GM23338 (cell line): ENCODE measurements around the gene EDEM1. TPM values are rescaled to one million over a fixed set of nuclear protein-coding genes. Genes with fewer than 3 reads are reported as not detected.

Experiments
- ATAC-seq: fragments of 200-7000 bp; cut with Tn5 transposase; 3 replicates; pipeline ENCODE4 v1.9.1; 2020
- DNase-seq: peaks from one replicate; pipeline ENCODE4 v3.0.0-alpha.2; 2015; ENCODE audit warnings: low spot score
- H2AFZ ChIP-seq: fragments of 200-600 bp; sonication (generic); 2 replicates; pipeline ENCODE4 v1.8.0; 2016; ENCODE audit warnings: antibody characterized with exemption, mild to moderate bottlenecking, moderate library complexity
- H3F3A ChIP-seq: fragments of 200-600 bp; sonication (generic); replicated peaks from 2 replicates; pipeline ENCODE4 v1.8.0; 2017; ENCODE audit warnings: antibody characterized with exemption, mixed run types, low read depth
- H3K27ac ChIP-seq: fragments of 200-600 bp; sonication (generic); 2 replicates; pipeline ENCODE4 v1.6.1; 2016; ENCODE audit warnings: low read depth
- H3K27me3 ChIP-seq: fragments of 200-600 bp; sonication (generic); 2 replicates; pipeline ENCODE4 v1.8.0; 2016; ENCODE audit warnings: mild to moderate bottlenecking, mixed run types, moderate library complexity; ENCODE audit not compliant: insufficient read depth
- H3K36me3 ChIP-seq: fragments of 200-600 bp; sonication (generic); 2 replicates; pipeline ENCODE4 v1.8.0; 2016; ENCODE audit warnings: mild to moderate bottlenecking; ENCODE audit not compliant: insufficient read depth
- H3K4me1 ChIP-seq: fragments of 200-600 bp; sonication (generic); 2 replicates; pipeline ENCODE4 v1.8.0; 2016; ENCODE audit warnings: mild to moderate bottlenecking, moderate library complexity; ENCODE audit not compliant: insufficient read depth
- H3K4me2 ChIP-seq: fragments of 200-600 bp; sonication (generic); 2 replicates; pipeline ENCODE4 v1.7.1; 2017; ENCODE audit warnings: mixed run types
- H3K4me3 ChIP-seq: fragments of 200-600 bp; sonication (generic); 2 replicates; pipeline ENCODE4 v1.6.1; 2016; ENCODE audit warnings: mixed run types
- H3K79me2 ChIP-seq: fragments of 200-600 bp; sonication (generic); replicated peaks from 2 replicates; pipeline ENCODE4 v1.8.0; 2017; ENCODE audit warnings: mild to moderate bottlenecking; ENCODE audit not compliant: insufficient read depth
- H3K9me2 ChIP-seq: fragments of 200-600 bp; sonication (generic); 2 replicates; pipeline ENCODE4 v1.8.0; 2017; ENCODE audit not compliant: insufficient read depth
- H4K20me1 ChIP-seq: fragments of 200-600 bp; sonication (generic); replicated peaks from 2 replicates; pipeline ENCODE4 v1.8.0; 2017; ENCODE audit warnings: mild to moderate bottlenecking; ENCODE audit not compliant: insufficient read depth
- H3K27ac Mint-ChIP-seq: 2 replicates; pipeline ENCODE4 v1.8.0; 2020; ENCODE audit warnings: inconsistent platforms, mild to moderate bottlenecking, moderate library complexity, mixed read lengths
- H3K27me3 Mint-ChIP-seq: 3 replicates; pipeline ENCODE4 v1.8.0; 2022; ENCODE audit warnings: low read depth, mild to moderate bottlenecking, moderate library complexity, mixed read lengths, inconsistent platforms; ENCODE audit not compliant: insufficient read depth, poor library complexity
- H3K36me3 Mint-ChIP-seq: 3 replicates; pipeline ENCODE4 v1.8.0; 2021; ENCODE audit warnings: low read depth, mild to moderate bottlenecking, inconsistent platforms, moderate library complexity, mixed read lengths
- H3K4me1 Mint-ChIP-seq: 3 replicates; pipeline ENCODE4 v1.8.0; 2020; ENCODE audit warnings: mild to moderate bottlenecking, inconsistent platforms, mixed read lengths
- H3K4me3 Mint-ChIP-seq: 3 replicates; pipeline ENCODE4 v1.8.0; 2021; ENCODE audit warnings: moderate library complexity, mild to moderate bottlenecking, inconsistent platforms, mixed read lengths
- H3K9me3 Mint-ChIP-seq: 3 replicates; pipeline ENCODE4 v1.8.0; 2020; ENCODE audit warnings: moderate library complexity, mild to moderate bottlenecking, inconsistent platforms, mixed read lengths
- CREB1 ChIP-seq: fragments of 250-450 bp; sonication (Bioruptor Pico); IDR thresholded peaks from 2 replicates; pipeline ENCODE4 v1.5.0; 2020; ENCODE audit warnings: low read depth, mild to moderate bottlenecking, moderate library complexity
- EZH2 ChIP-seq: fragments of 200-600 bp; sonication (generic); IDR thresholded peaks from one replicate; pipeline ENCODE4 v1.8.0; 2017; ENCODE audit warnings: antibody characterized with exemption, mild to moderate bottlenecking, low read depth; ENCODE audit not compliant: unreplicated experiment
- EZH2phosphoT487 ChIP-seq: fragments of 200-600 bp; sonication (generic); IDR thresholded peaks from one replicate; pipeline ENCODE4 v1.8.1; 2018; ENCODE audit warnings: antibody characterized with exemption; ENCODE audit not compliant: unreplicated experiment
- JUNB ChIP-seq: IDR thresholded peaks from one replicate; pipeline ENCODE4 v1.6.1; 2016; ENCODE audit warnings: antibody characterized with exemption; ENCODE audit not compliant: unreplicated experiment
- NANOG ChIP-seq: IDR thresholded peaks from 2 replicates; pipeline ENCODE4 v1.6.1; 2016; ENCODE audit warnings: antibody characterized with exemption, borderline replicate concordance
- POLR2AphosphoS5 ChIP-seq: IDR thresholded peaks from 2 replicates; pipeline ENCODE4 v1.6.1; 2016; ENCODE audit warnings: antibody characterized with exemption, low read depth
- STAT1 ChIP-seq: IDR thresholded peaks from one replicate; pipeline ENCODE4 v1.6.1; 2016; ENCODE audit warnings: antibody characterized with exemption; ENCODE audit not compliant: unreplicated experiment
- ZNF114 ChIP-seq: fragments of 250-450 bp; sonication (Bioruptor Pico); IDR thresholded peaks from 2 replicates; pipeline ENCODE4 v1.5.0; 2020; ENCODE audit warnings: mild to moderate bottlenecking, moderate library complexity
- ZNF331 ChIP-seq: fragments of 250-450 bp; sonication (Bioruptor Pico); IDR thresholded peaks from 2 replicates; pipeline ENCODE4 v1.5.0; 2020; ENCODE audit warnings: low read depth, mild to moderate bottlenecking, moderate library complexity
- polyA plus RNA-seq: library from polyadenylated mRNA; unstranded; fragments of >200 nt; fragmentation: Nextera tagmentation; extraction: Ambion mirVana; gene quantifications from 2 replicates; pipeline ENCODE4 v1.2.1, GENCODE V29; 2016
- total RNA-seq: library from RNA; depleted of rRNA; stranded (reverse); fragments of >200 nt; shearing (Covaris generic); gene quantifications from 2 replicates; pipeline ENCODE4 v1.2.3, GENCODE V29; 2014
- TF ChIP-seq, protein P1 (sequence below), 2 experiments: fragments of 200-600 bp in 1 of 2; sonication (generic) in 1 of 2; conservative IDR thresholded peaks; 2 replicates each; pipeline versions ENCODE4 v1.5.1 to v1.6.1; 2016 to 2017; ENCODE audit warnings: antibody characterized with exemption in 2 of 2, low read depth in 2 of 2, mild to moderate bottlenecking in 2 of 2, moderate library complexity in 1 of 2
- TF ChIP-seq, protein P2 (sequence below): IDR thresholded peaks from one replicate; pipeline ENCODE4 v1.6.1; 2018; ENCODE audit warnings: antibody characterized with exemption; ENCODE audit not compliant: unreplicated experiment
- TF ChIP-seq, protein P3 (sequence below): fragments of 250-450 bp; sonication (Bioruptor Pico); IDR thresholded peaks from 2 replicates; pipeline ENCODE4 v1.5.0; 2020; ENCODE audit warnings: mild to moderate bottlenecking, moderate library complexity
- TF ChIP-seq, protein P4 (sequence below): IDR thresholded peaks from 2 replicates; pipeline ENCODE4 v1.6.1; 2016; ENCODE audit warnings: antibody characterized with exemption

EDEM1 gene
- total and polyA plus RNA-seq, 2 experiments from 2014 or later = 2.2 to 36.7 TPM

DNA sequence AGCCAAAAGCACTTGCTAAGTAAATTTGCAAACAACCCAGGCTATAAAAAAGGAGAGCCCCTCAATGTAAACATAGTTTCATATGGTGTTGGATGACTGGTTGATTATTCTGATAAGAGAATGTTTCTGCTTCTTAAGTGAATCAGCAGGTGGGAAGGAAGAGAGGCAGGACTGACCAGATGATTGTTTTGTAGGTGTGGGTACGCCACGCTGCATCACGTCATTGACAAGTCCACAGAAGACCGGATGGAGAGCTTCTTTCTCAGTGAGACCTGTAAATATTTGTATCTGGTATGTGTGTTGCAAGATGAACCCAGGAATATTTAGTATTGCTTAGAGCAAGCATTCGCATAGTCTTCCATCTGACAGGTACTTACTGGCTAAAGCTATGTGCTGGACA is 23.4 kb downstream of the EDEM1 start:
- Histone ChIP-seq H3K79me2 (no peaks in the 10 kb centered on the region), H3K27me3 (no peaks in the 10 kb centered on the region), H3K9me2 (no peaks in the 10 kb centered on the region), H3K4me1 (peaks cover 10% of the 10 kb centered on the region; the same call in 1 of the 2 replicates), H3K27ac (no peak overlapping the region), H3K4me3 (no peak overlapping the region), H4K20me1 (0 out of 2 replicates have a peak, but pooled peaks cover 2% of the 10 kb centered on the region), H3K36me3 (peaks cover 17% of the 10 kb centered on the region), H3F3A (no peaks in the 10 kb centered on the region), H3K4me2 (no peak overlapping the region), H2AFZ (no peak overlapping the region)
- ATAC-seq (no peak), DNase-seq (no peak)
- no peak for TF ChIP-seq JUNB
- no peak for TF ChIP-seq EZH2phosphoT487
- TF ChIP-seq ZNF331 (CRISPR knock-in tag) = no peak
- TF ChIP-seq, protein P1, sequence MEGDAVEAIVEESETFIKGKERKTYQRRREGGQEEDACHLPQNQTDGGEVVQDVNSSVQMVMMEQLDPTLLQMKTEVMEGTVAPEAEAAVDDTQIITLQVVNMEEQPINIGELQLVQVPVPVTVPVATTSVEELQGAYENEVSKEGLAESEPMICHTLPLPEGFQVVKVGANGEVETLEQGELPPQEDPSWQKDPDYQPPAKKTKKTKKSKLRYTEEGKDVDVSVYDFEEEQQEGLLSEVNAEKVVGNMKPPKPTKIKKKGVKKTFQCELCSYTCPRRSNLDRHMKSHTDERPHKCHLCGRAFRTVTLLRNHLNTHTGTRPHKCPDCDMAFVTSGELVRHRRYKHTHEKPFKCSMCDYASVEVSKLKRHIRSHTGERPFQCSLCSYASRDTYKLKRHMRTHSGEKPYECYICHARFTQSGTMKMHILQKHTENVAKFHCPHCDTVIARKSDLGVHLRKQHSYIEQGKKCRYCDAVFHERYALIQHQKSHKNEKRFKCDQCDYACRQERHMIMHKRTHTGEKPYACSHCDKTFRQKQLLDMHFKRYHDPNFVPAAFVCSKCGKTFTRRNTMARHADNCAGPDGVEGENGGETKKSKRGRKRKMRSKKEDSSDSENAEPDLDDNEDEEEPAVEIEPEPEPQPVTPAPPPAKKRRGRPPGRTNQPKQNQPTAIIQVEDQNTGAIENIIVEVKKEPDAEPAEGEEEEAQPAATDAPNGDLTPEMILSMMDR (conservative IDR thresholded peaks at IDR 0.05; ENCODE audit: low read depth in 2 of 2) = no peak
- no peak for TF ChIP-seq STAT1
- TF ChIP-seq, protein P2, sequence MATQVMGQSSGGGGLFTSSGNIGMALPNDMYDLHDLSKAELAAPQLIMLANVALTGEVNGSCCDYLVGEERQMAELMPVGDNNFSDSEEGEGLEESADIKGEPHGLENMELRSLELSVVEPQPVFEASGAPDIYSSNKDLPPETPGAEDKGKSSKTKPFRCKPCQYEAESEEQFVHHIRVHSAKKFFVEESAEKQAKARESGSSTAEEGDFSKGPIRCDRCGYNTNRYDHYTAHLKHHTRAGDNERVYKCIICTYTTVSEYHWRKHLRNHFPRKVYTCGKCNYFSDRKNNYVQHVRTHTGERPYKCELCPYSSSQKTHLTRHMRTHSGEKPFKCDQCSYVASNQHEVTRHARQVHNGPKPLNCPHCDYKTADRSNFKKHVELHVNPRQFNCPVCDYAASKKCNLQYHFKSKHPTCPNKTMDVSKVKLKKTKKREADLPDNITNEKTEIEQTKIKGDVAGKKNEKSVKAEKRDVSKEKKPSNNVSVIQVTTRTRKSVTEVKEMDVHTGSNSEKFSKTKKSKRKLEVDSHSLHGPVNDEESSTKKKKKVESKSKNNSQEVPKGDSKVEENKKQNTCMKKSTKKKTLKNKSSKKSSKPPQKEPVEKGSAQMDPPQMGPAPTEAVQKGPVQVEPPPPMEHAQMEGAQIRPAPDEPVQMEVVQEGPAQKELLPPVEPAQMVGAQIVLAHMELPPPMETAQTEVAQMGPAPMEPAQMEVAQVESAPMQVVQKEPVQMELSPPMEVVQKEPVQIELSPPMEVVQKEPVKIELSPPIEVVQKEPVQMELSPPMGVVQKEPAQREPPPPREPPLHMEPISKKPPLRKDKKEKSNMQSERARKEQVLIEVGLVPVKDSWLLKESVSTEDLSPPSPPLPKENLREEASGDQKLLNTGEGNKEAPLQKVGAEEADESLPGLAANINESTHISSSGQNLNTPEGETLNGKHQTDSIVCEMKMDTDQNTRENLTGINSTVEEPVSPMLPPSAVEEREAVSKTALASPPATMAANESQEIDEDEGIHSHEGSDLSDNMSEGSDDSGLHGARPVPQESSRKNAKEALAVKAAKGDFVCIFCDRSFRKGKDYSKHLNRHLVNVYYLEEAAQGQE = no peak
- TF ChIP-seq EZH2 = no peak
- TF ChIP-seq, protein P3, sequence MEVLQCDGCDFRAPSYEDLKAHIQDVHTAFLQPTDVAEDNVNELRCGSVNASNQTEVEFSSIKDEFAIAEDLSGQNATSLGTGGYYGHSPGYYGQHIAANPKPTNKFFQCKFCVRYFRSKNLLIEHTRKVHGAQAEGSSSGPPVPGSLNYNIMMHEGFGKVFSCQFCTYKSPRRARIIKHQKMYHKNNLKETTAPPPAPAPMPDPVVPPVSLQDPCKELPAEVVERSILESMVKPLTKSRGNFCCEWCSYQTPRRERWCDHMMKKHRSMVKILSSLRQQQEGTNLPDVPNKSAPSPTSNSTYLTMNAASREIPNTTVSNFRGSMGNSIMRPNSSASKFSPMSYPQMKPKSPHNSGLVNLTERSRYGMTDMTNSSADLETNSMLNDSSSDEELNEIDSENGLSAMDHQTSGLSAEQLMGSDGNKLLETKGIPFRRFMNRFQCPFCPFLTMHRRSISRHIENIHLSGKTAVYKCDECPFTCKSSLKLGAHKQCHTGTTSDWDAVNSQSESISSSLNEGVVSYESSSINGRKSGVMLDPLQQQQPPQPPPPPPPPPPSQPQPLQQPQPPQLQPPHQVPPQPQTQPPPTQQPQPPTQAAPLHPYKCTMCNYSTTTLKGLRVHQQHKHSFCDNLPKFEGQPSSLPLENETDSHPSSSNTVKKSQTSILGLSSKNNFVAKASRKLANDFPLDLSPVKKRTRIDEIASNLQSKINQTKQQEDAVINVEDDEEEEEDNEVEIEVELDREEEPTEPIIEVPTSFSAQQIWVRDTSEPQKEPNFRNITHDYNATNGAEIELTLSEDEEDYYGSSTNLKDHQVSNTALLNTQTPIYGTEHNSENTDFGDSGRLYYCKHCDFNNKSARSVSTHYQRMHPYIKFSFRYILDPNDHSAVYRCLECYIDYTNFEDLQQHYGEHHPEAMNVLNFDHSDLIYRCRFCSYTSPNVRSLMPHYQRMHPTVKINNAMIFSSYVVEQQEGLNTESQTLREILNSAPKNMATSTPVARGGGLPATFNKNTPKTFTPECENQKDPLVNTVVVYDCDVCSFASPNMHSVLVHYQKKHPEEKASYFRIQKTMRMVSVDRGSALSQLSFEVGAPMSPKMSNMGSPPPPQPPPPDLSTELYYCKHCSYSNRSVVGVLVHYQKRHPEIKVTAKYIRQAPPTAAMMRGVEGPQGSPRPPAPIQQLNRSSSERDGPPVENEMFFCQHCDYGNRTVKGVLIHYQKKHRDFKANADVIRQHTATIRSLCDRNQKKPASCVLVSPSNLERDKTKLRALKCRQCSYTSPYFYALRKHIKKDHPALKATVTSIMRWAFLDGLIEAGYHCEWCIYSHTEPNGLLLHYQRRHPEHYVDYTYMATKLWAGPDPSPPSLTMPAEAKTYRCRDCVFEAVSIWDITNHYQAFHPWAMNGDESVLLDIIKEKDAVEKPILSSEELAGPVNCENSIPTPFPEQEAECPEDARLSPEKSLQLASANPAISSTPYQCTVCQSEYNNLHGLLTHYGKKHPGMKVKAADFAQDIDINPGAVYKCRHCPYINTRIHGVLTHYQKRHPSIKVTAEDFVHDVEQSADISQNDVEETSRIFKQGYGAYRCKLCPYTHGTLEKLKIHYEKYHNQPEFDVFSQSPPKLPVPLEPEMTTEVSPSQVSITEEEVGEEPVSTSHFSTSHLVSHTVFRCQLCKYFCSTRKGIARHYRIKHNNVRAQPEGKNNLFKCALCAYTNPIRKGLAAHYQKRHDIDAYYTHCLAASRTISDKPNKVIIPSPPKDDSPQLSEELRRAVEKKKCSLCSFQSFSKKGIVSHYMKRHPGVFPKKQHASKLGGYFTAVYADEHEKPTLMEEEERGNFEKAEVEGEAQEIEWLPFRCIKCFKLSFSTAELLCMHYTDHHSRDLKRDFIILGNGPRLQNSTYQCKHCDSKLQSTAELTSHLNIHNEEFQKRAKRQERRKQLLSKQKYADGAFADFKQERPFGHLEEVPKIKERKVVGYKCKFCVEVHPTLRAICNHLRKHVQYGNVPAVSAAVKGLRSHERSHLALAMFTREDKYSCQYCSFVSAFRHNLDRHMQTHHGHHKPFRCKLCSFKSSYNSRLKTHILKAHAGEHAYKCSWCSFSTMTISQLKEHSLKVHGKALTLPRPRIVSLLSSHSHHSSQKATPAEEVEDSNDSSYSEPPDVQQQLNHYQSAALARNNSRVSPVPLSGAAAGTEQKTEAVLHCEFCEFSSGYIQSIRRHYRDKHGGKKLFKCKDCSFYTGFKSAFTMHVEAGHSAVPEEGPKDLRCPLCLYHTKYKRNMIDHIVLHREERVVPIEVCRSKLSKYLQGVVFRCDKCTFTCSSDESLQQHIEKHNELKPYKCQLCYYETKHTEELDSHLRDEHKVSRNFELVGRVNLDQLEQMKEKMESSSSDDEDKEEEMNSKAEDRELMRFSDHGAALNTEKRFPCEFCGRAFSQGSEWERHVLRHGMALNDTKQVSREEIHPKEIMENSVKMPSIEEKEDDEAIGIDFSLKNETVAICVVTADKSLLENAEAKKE = no peak
- no peak for TF ChIP-seq POLR2AphosphoS5
- TF ChIP-seq CREB1 (CRISPR knock-in tag) = no peak
- TF ChIP-seq NANOG = no peak
- TF ChIP-seq, protein P4, sequence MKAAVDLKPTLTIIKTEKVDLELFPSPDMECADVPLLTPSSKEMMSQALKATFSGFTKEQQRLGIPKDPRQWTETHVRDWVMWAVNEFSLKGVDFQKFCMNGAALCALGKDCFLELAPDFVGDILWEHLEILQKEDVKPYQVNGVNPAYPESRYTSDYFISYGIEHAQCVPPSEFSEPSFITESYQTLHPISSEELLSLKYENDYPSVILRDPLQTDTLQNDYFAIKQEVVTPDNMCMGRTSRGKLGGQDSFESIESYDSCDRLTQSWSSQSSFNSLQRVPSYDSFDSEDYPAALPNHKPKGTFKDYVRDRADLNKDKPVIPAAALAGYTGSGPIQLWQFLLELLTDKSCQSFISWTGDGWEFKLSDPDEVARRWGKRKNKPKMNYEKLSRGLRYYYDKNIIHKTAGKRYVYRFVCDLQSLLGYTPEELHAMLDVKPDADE = no peak
- TF ChIP-seq ZNF114 (CRISPR knock-in tag) = no peak
- Mint-ChIP-seq H3K27ac (no peak overlapping the region), H3K4me3 (no peak overlapping the region), H3K9me3 (no peaks in the 10 kb centered on the region; the same call in 2 of the 3 replicates), H3K27me3 (peaks cover 4% of the 10 kb centered on the region), H3K4me1 (peaks cover 44% of the 10 kb centered on the region), H3K36me3 (peaks cover 98% of the 10 kb centered on the region)
